Embryonic facial prominence (tissue), 1 donor: Measurements from ENCODE around the gene CPA3.

Experiments
- DNase-seq: peaks from one replicate; pipeline ENCODE4 v3.0.0-alpha.2; 2016; ENCODE audit errors: extremely low spot score

CPA3 gene

DNA sequence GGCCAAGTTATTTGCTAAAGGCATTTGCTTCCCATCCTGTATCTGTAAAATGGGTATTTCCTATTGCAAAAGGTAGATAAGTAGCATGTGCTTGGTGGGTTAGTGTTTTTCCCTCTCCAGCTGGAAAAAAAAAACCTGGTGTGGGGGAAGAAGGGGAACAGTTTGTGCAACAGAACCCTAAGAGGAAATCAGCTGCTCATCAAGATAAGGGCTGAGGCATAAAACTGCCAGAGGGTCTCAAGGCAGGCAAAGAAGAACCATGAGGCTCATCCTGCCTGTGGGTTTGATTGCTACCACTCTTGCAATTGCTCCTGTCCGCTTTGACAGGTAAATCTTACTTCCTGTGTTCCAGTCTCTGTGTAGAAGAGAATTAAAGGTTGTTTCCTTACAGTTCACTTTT is at the start of gene CPA3:
TSS of gene CPA3 (plus strand) at position 248 of the 400 bp plus-strand sequence. CDS start at position 260, 12 bp downstream.
- no peak for DNase-seq

GRCh38 chr3:148815316-148816110 is 49.6 kb upstream of the CPA3 start:
- no peak for DNase-seq

- DNase-seq: no peak
Observed at GRCh38 chr3:148816427-148816826, 48.7 kb upstream of the CPA3 start.

DNA sequence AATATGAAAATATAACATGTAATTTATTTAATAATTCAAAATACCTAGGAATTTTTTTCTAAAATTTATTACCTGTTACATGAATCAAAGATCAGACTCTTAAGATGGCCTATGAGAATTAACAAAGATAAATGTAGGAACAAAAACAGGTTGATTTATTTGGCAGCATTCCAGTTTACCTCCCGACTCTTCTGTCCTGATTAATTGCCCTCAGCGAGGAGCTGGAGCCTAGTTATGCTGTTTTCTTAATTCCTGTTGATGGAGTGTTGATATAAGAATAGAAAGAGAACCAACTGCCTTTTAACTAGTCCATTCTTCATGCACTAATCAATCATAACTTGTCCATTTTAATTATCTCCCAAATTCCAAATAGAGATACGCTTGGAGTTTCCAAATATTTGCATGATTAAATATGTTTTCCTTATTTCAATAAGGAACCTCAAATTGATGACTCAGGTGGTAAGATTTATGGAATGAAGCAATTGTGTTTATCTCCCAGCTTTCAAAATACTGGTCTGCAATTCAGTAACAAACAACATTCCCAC is 48.0 kb upstream of the CPA3 start:
- DNase-seq: no peak

DNA sequence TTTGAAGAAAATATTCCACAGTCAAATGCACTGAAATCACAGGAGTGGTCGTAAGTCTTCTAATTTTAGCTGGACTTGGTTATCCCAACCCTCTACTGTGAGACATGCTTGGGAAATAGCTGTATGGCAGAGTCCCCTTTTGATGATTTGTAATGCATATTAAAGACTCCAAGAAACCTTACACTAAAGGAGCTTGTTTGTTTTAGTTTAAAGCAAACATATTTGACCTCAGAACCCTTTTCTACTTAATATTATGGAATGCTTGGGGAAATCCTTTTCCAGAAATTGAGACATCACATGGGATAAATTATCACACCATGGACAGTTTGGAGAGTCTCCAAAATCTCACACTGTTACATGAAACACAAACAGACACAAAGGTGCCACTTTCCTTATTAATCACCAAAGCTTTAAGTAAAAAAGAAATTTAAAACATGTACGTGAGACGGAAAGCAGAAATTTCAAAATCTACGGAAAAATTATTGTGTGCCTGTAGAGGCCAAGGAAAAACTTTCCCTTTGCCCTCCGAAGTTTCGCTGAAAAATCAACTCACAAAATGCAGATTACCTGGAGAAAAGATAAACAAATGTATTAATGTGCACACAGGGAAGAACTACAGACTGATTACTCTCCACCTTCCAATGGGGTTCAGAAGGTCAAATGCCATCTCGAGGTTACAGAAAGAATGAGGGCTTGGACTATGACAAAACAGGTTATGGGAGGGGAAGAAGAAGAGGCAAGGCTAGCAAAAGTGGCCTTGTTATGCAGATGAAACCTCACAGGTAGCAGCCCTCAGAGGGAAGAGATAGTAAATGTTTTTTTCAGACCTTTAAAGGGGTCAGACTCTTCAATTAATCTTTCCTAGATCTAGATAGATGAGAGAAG is 44.5 kb upstream of the CPA3 start:
- no peak for DNase-seq

- DNase-seq: no peak
Observed at GRCh38 chr3:148823026-148823425, 42.1 kb upstream of the CPA3 start.

DNA sequence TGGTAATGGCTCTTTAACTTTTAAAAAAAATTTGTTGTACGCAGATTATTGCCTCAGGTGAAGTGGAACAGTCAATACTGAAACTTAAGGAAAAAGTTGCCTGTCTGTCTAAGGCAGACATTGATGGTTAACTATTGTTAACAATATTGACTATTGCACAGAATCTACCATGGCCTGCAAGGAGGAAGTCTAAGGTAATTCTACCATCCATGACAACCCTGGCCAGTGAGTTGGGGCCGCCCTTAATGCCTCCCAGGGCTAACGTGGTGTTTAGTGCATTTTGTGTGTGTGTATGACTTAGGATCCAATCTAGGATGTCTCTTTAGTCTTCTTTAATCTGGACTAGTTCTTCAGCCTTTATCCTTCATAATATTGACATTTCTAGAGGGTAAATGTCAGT is 39.6 kb upstream of the CPA3 start:
- no peak for DNase-seq

- DNase-seq: no peak
Observed at GRCh38 chr3:148827585-148827984, 37.5 kb upstream of the CPA3 start, which contains the start of gene CPB1. Gene CPB1 (plus strand): TSS chr3:148827811. CDS start chr3:148827824, 13 bp downstream.

DNA sequence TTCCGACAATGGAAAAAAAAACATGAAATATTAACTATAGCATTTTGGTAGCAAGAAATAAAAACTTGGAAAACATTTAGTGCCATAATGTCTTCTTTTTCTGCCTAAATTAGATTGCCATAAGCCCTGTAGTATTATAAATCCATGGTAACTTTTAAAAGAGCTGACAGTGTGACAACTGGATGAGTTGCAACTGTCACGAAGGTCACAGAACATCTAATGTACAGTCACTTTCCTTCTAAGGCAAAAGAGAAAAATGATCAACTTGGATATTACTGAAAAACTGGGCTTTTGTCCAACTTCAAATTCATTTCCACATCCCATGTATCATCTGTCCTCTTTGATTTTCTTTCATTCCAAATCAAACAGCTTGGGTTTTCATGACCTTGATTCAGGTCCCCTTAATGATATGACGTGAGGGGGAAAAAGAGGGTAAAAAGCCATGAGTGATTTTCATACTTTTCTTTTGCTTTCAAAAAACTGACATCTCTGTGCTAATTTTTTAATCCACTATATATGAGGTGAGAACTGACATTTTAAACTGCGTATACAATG is 36.9 kb upstream of the CPA3 start:
- no peak for DNase-seq

- DNase-seq: no peak
Observed at GRCh38 chr3:148829926-148830325, 35.2 kb upstream of the CPA3 start.

GRCh38 chr3:148833223-148833622 is 31.9 kb upstream of the CPA3 start:
- DNase-seq: no peak

DNA sequence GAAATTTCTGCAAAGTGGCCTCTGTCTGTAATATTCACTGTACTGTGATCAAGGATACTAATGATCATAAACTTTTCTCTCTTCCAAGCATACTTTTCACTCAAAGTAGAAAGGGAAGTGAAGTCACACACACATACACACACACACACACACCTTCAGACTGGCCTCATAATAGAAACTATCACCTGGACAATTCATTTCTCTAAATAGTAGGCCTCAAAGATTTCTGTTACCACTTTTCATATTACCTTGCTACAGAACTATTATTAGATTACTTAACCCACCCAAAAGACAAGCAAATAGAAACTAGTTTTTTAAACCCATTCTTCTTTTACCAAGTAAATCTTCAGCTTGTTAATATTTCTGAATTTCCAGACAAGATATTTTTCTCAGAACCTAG is 25.3 kb upstream of the CPA3 start:
- no peak for DNase-seq

GRCh38 chr3:148840451-148840850 is 24.6 kb upstream of the CPA3 start:
- no peak for DNase-seq

GRCh38 chr3:148845756-148846395 is 19.2 kb upstream of the CPA3 start:
- DNase-seq: no peak

- no peak for DNase-seq
Observed at GRCh38 chr3:148847351-148847750, 17.7 kb upstream of the CPA3 start.

DNA sequence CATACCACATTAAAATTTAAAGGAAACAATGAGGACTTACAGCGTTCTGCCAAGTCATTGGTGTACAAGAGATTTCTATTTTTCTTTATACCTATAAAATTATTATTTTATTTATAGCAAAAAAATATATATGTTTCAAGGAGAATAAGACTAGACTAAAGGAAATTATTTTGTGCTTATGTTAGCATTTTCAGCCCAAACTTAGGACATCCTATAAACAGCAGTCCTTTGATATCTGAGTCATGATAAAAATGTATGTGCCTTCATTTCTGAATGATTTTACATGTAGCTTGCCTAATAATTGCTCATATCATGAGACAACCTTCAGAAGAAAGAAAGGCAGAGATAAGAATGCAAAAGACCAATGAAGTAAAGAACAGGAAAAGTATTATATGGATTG is 16.7 kb upstream of the CPA3 start:
- no peak for DNase-seq

DNA sequence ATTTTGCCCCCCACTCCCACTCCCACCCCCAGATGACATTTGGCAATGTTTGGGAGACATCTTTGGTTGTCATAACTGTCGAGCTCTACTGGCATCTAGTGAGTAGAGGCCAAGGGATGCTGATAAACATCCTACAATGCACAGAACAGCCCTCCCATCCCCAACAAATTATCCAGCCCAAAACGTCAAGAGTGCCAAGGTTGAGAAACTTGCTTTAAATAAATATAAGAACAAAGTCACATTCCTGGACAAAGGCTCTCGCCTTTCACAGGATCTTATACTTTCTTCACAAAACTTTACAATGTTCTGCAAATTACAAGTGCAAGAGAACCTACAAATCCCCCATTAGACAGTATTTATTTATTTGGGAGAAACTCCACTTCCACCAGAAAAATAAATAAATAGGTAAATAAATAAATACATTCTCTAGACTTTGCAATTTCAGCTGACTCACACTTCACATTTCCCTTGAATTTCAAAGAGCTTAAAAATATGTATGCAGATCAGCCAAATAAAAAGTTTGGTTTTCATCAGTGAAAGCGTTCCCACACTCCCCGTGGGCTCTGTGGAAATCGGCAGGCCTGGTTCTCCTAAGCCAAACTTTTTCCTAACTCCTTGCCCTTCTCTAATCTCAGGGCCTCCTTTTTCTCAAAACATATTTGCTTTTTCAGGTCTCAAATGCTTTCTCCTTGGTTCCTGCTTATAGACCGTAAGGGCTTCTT is 12.7 kb upstream of the CPA3 start:
- DNase-seq: no peak

DNA sequence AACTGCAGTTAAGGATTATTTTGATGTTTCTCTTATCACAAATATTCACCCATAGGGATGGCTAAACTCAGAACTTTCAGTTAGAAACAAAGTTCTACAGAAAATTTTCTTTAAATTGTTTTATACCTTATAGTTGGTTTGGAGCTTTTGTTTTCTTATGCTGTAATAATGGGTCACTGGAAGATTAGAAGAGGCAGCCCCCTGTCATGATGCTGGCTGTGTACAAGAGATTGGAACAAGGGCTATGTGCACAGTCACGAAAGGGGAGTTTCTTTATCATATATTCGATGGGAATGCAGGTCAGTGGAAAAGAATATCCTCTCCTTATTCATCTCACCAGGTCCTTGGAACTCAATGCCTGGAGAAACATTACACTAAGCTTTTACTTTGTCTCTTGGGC is 12.0 kb upstream of the CPA3 start:
- DNase-seq: no peak

GRCh38 chr3:148854061-148854460 is 11.0 kb upstream of the CPA3 start:
- DNase-seq: no peak

GRCh38 chr3:148856384-148856783 is 8.7 kb upstream of the CPA3 start:
- no peak for DNase-seq

- no peak for DNase-seq
Observed at GRCh38 chr3:148857316-148857715, 7.8 kb upstream of the CPA3 start.
